ENCODE measurements around the gene CDKN1C. TPM values are rescaled to one million over a fixed set of nuclear protein-coding genes. Genes with fewer than 3 reads are reported as not detected.

CDKN1C gene
- total RNA-seq, 1 donor from 2014 or later = 67.3 TPM

- H3K27ac ChIP-seq = no peak overlapping the region
- peaks cover 13% of the 10 kb centered on the region for H3K4me1 ChIP-seq
- H3K27me3 ChIP-seq = no peaks in the 10 kb centered on the region
- no peaks in the 10 kb centered on the region for H3K9me3 ChIP-seq
- H3K4me3 ChIP-seq = no peak overlapping the region
- no peaks in the 10 kb centered on the region for H3K36me3 ChIP-seq
- intact Hi-C loops (cut with DNase I) = no loop called here
- DNase-seq (ENCODE audit: extremely low spot score in 2 of 2) = no peak
- no peak for TF ChIP-seq POLR2AphosphoS5 (IDR thresholded peaks at IDR 0.05; ENCODE audit: insufficient read depth in 1 of 2, low read depth in 1 of 2)
Observed at GRCh38 chr11:2917842-2918490, 32.4 kb upstream of the CDKN1C start.

- DNase-seq (ENCODE audit: extremely low spot score in 2 of 2) = no peak
- intact Hi-C loops (cut with DNase I) = no loop called here
- no peaks in the 10 kb centered on the region for H3K9me3 ChIP-seq
Observed at GRCh38 chr11:2916892-2917645, 31.5 kb upstream of the CDKN1C start.

GRCh38 chr11:2916114-2916891, 30.7 kb upstream of the CDKN1C start:
- H3K27me3 ChIP-seq = no peaks in the 10 kb centered on the region
- H3K9me3 ChIP-seq = no peaks in the 10 kb centered on the region
- H3K4me1 ChIP-seq = peaks cover 30% of the 10 kb centered on the region
- H3K4me3 ChIP-seq = no peak overlapping the region
- no peak overlapping the region for H3K27ac ChIP-seq
- no peaks in the 10 kb centered on the region for H3K36me3 ChIP-seq
- intact Hi-C loops (cut with DNase I) = no loop called here
- TF ChIP-seq CTCF (IDR thresholded peaks at IDR 0.05) = no peak
- TF ChIP-seq POLR2A (IDR thresholded peaks at IDR 0.05) = no peak
- no peak for TF ChIP-seq POLR2AphosphoS5 (IDR thresholded peaks at IDR 0.05; ENCODE audit: insufficient read depth in 1 of 2, low read depth in 1 of 2)
- no peak for DNase-seq (ENCODE audit: extremely low spot score in 2 of 2)

More at GRCh38 chr11:2916892-2917645, 31.5 kb upstream of the CDKN1C start:
- H3K4me1 ChIP-seq = peaks cover 22% of the 10 kb centered on the region
- no peaks in the 10 kb centered on the region for H3K36me3 ChIP-seq
- H3K4me3 ChIP-seq = no peak overlapping the region
- no peak overlapping the region for H3K27ac ChIP-seq
- TF ChIP-seq POLR2AphosphoS5 (IDR thresholded peaks at IDR 0.05; ENCODE audit: insufficient read depth in 1 of 2, low read depth in 1 of 2) (no peak), CTCF (IDR thresholded peaks at IDR 0.05) (no peak), POLR2A (IDR thresholded peaks at IDR 0.05) (no peak)
- no peaks in the 10 kb centered on the region for H3K27me3 ChIP-seq

- no peaks in the 10 kb centered on the region for H3K9me3 ChIP-seq
- peaks cover 32% of the 10 kb centered on the region for H3K4me1 ChIP-seq
- no peaks in the 10 kb centered on the region for H3K27me3 ChIP-seq
- no peak for TF ChIP-seq CTCF (IDR thresholded peaks at IDR 0.05)
- TF ChIP-seq POLR2AphosphoS5 (IDR thresholded peaks at IDR 0.05; ENCODE audit: insufficient read depth in 1 of 2, low read depth in 1 of 2) = no peak
- no peak for TF ChIP-seq POLR2A (IDR thresholded peaks at IDR 0.05)
- no peak overlapping the region for H3K27ac ChIP-seq
- intact Hi-C loops (cut with DNase I) = no loop called here
- DNase-seq (ENCODE audit: extremely low spot score in 2 of 2) = no peak
- H3K4me3 ChIP-seq = no peak overlapping the region
- H3K36me3 ChIP-seq = no peaks in the 10 kb centered on the region
Observed at GRCh38 chr11:2915473-2915872, 29.9 kb upstream of the CDKN1C start.

GRCh38 chr11:2914455-2915195, 29.1 kb upstream of the CDKN1C start:
- TF ChIP-seq POLR2AphosphoS5 (IDR thresholded peaks at IDR 0.05; ENCODE audit: insufficient read depth in 1 of 2, low read depth in 1 of 2) = no peak
- no peak for TF ChIP-seq CTCF (IDR thresholded peaks at IDR 0.05)
- no peak for TF ChIP-seq POLR2A (IDR thresholded peaks at IDR 0.05)
- Histone ChIP-seq H3K4me1 (peaks cover 32% of the 10 kb centered on the region), H3K36me3 (no peaks in the 10 kb centered on the region), H3K9me3 (no peaks in the 10 kb centered on the region), H3K27me3 (no peaks in the 10 kb centered on the region), H3K4me3 (no peak overlapping the region), H3K27ac (no peak overlapping the region)
- no peak for DNase-seq (ENCODE audit: extremely low spot score in 2 of 2)
- intact Hi-C loops (cut with DNase I) = no loop called here
